Measurements from ENCODE around the gene DQX1. TPM values are rescaled to one million over a fixed set of nuclear protein-coding genes. Genes with fewer than 3 reads are reported as not detected.

The DQX1 gene
- total and polyA plus RNA-seq, 9 of the 15 experiments (the other 6 are each of a cell fraction or from before 2014, with no cell fraction given): 0.04 to 0.38 (median 0.18) TPM; not detected in 1

GRCh38 chr2:74482801-74483674, 43.0 kb downstream of the DQX1 start, which contains the start of the genes CCDC142 and TTC31 (continued):
- TF ChIP-seq CEBPB (tag; IDR thresholded peaks at IDR 0.05) (no peak), ZBED1 (IDR thresholded peaks at IDR 0.05) (no peak), ZNF197 (CRISPR knock-in tag; IDR thresholded peaks at IDR 0.05; ENCODE audit: low read depth) (no peak), ATF1 (CRISPR knock-in tag; IDR thresholded peaks at IDR 0.05) (no peak), ATF1 (tag; IDR thresholded peaks at IDR 0.05) (peak; percentile 82), GABPA (tag; conservative IDR thresholded peaks at IDR 0.05; ENCODE audit: low read depth) (peak; percentile 98), ZNF507 (tag; conservative IDR thresholded peaks at IDR 0.05) (no peak), GTF2A2 (tag; IDR thresholded peaks at IDR 0.05) (no peak), CHAMP1 (IDR thresholded peaks at IDR 0.05) (no peak), CREB1 (IDR thresholded peaks at IDR 0.05) (peak; percentile 42; the same call in 1 of the 2 replicates), CREB1 (CRISPR knock-in tag; IDR thresholded peaks at IDR 0.05) (peak; percentile 64), CSDE1 (IDR thresholded peaks at IDR 0.05) (no peak), RBFOX2 (IDR thresholded peaks at IDR 0.05; ENCODE audit: low read depth, low read length) (peak; percentile 83), ZNF224 (CRISPR knock-in tag; IDR thresholded peaks at IDR 0.05) (no peak), TRIM24 (IDR thresholded peaks at IDR 0.05) (peak in 1 of 2 experiments; percentile 11; a peak in 1 of 4 replicates), KDM5B (IDR thresholded peaks at IDR 0.05; ENCODE audit: insufficient replicate concordance, low read depth, low read length) (peak; percentile 57), PTRF (tag; IDR thresholded peaks at IDR 0.05) (no peak), SMC3 (conservative IDR thresholded peaks at IDR 0.05; ENCODE audit: insufficient read depth, low read depth, low read length) (peak; percentile 83), XRCC3 (IDR thresholded peaks at IDR 0.05) (no peak), NEUROD1 (IDR thresholded peaks at IDR 0.05; ENCODE audit: borderline replicate concordance, low read depth, low read length, partially characterized antibody) (peak; percentile 18), ZNF316 (IDR thresholded peaks at IDR 0.05) (no peak), TARDBP (IDR thresholded peaks at IDR 0.05) (0 out of 2 replicates have a peak, but pooled peaks have one; percentile 44), CBX8 (IDR thresholded peaks at IDR 0.05; ENCODE audit: borderline replicate concordance, extremely low read depth, low read depth, low read length, poor library complexity, severe bottlenecking) (no peak), NR3C1 (CRISPR knock-in tag; IDR thresholded peaks at IDR 0.05) (no peak)

All from K562 (cell line).